ENCODE measurements around the gene HSP90B1. TPM values are rescaled to one million over a fixed set of nuclear protein-coding genes. Genes with fewer than 3 reads are reported as not detected.

HSP90B1 gene
- total and polyA plus RNA-seq, 9 of the 15 experiments (the other 6 are each of a cell fraction or from before 2014, with no cell fraction given): 196 to 719 (median 557) TPM

DNA sequence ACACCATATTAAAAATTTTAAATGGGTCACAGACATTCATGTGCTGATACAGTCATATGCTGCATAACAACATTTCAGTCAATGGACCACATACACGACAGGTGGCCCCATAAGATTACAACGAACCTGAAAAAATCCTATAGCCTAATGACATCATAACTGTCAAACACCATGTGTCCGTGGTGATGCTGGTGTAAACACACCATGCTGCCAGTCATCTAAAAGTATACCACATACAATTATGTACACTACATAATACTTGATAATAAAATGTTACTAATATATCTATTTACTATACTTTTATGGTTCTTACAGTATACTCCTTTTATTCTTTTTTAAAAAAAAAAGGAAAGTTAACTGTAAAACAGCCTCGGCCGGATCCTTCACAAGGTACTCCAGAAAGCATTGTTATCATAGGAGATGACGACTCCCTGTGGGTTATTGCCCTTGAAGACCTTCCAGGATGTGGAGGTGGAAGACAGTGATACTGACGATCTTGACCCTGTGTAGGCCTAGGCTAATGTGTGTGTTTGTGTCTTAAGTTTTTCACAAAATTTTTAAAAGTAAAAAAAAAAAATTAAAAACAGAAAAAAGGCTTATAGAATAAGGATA lies 30.5 kb downstream of the HSP90B1 start (continued):
- TF ChIP-seq, protein P1, sequence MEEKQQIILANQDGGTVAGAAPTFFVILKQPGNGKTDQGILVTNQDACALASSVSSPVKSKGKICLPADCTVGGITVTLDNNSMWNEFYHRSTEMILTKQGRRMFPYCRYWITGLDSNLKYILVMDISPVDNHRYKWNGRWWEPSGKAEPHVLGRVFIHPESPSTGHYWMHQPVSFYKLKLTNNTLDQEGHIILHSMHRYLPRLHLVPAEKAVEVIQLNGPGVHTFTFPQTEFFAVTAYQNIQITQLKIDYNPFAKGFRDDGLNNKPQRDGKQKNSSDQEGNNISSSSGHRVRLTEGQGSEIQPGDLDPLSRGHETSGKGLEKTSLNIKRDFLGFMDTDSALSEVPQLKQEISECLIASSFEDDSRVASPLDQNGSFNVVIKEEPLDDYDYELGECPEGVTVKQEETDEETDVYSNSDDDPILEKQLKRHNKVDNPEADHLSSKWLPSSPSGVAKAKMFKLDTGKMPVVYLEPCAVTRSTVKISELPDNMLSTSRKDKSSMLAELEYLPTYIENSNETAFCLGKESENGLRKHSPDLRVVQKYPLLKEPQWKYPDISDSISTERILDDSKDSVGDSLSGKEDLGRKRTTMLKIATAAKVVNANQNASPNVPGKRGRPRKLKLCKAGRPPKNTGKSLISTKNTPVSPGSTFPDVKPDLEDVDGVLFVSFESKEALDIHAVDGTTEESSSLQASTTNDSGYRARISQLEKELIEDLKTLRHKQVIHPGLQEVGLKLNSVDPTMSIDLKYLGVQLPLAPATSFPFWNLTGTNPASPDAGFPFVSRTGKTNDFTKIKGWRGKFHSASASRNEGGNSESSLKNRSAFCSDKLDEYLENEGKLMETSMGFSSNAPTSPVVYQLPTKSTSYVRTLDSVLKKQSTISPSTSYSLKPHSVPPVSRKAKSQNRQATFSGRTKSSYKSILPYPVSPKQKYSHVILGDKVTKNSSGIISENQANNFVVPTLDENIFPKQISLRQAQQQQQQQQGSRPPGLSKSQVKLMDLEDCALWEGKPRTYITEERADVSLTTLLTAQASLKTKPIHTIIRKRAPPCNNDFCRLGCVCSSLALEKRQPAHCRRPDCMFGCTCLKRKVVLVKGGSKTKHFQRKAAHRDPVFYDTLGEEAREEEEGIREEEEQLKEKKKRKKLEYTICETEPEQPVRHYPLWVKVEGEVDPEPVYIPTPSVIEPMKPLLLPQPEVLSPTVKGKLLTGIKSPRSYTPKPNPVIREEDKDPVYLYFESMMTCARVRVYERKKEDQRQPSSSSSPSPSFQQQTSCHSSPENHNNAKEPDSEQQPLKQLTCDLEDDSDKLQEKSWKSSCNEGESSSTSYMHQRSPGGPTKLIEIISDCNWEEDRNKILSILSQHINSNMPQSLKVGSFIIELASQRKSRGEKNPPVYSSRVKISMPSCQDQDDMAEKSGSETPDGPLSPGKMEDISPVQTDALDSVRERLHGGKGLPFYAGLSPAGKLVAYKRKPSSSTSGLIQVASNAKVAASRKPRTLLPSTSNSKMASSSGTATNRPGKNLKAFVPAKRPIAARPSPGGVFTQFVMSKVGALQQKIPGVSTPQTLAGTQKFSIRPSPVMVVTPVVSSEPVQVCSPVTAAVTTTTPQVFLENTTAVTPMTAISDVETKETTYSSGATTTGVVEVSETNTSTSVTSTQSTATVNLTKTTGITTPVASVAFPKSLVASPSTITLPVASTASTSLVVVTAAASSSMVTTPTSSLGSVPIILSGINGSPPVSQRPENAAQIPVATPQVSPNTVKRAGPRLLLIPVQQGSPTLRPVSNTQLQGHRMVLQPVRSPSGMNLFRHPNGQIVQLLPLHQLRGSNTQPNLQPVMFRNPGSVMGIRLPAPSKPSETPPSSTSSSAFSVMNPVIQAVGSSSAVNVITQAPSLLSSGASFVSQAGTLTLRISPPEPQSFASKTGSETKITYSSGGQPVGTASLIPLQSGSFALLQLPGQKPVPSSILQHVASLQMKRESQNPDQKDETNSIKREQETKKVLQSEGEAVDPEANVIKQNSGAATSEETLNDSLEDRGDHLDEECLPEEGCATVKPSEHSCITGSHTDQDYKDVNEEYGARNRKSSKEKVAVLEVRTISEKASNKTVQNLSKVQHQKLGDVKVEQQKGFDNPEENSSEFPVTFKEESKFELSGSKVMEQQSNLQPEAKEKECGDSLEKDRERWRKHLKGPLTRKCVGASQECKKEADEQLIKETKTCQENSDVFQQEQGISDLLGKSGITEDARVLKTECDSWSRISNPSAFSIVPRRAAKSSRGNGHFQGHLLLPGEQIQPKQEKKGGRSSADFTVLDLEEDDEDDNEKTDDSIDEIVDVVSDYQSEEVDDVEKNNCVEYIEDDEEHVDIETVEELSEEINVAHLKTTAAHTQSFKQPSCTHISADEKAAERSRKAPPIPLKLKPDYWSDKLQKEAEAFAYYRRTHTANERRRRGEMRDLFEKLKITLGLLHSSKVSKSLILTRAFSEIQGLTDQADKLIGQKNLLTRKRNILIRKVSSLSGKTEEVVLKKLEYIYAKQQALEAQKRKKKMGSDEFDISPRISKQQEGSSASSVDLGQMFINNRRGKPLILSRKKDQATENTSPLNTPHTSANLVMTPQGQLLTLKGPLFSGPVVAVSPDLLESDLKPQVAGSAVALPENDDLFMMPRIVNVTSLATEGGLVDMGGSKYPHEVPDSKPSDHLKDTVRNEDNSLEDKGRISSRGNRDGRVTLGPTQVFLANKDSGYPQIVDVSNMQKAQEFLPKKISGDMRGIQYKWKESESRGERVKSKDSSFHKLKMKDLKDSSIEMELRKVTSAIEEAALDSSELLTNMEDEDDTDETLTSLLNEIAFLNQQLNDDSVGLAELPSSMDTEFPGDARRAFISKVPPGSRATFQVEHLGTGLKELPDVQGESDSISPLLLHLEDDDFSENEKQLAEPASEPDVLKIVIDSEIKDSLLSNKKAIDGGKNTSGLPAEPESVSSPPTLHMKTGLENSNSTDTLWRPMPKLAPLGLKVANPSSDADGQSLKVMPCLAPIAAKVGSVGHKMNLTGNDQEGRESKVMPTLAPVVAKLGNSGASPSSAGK (IDR thresholded peaks at IDR 0.05): peak; percentile 36; the same call in 1 of the 2 replicates
- TF ChIP-seq RFX1 (IDR thresholded peaks at IDR 0.05) (peak; percentile 54), MEIS2 (IDR thresholded peaks at IDR 0.05; ENCODE audit: partially characterized antibody) (peak; percentile 65), FOXJ2 (tag; IDR thresholded peaks at IDR 0.05) (peak; percentile 53), MYC (IDR thresholded peaks at IDR 0.05; ENCODE audit: low read depth, low read length) (0 out of 2 replicates have a peak, but pooled peaks have one; percentile 39), MYC (CRISPR knock-in tag; IDR thresholded peaks at IDR 0.05; ENCODE audit: borderline replicate concordance, low read depth) (no peak), SMARCA4 (IDR thresholded peaks at IDR 0.05) (0 out of 2 replicates have a peak, but pooled peaks have one; percentile 43), ARID1B (IDR thresholded peaks at IDR 0.05) (peak; percentile 76), OTX1 (CRISPR knock-in tag; IDR thresholded peaks at IDR 0.05) (no peak), ZEB2 (IDR thresholded peaks at IDR 0.05) (peak; percentile 30; the same call in 1 of the 2 replicates)
- TF ChIP-seq, protein P2, sequence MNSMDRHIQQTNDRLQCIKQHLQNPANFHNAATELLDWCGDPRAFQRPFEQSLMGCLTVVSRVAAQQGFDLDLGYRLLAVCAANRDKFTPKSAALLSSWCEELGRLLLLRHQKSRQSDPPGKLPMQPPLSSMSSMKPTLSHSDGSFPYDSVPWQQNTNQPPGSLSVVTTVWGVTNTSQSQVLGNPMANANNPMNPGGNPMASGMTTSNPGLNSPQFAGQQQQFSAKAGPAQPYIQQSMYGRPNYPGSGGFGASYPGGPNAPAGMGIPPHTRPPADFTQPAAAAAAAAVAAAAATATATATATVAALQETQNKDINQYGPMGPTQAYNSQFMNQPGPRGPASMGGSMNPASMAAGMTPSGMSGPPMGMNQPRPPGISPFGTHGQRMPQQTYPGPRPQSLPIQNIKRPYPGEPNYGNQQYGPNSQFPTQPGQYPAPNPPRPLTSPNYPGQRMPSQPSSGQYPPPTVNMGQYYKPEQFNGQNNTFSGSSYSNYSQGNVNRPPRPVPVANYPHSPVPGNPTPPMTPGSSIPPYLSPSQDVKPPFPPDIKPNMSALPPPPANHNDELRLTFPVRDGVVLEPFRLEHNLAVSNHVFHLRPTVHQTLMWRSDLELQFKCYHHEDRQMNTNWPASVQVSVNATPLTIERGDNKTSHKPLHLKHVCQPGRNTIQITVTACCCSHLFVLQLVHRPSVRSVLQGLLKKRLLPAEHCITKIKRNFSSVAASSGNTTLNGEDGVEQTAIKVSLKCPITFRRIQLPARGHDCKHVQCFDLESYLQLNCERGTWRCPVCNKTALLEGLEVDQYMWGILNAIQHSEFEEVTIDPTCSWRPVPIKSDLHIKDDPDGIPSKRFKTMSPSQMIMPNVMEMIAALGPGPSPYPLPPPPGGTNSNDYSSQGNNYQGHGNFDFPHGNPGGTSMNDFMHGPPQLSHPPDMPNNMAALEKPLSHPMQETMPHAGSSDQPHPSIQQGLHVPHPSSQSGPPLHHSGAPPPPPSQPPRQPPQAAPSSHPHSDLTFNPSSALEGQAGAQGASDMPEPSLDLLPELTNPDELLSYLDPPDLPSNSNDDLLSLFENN (IDR thresholded peaks at IDR 0.05; ENCODE audit: low read depth in 2 of 2, low read length in 2 of 2): 0 out of 4 replicates have a peak, but pooled peaks of 1 of the 2 experiments have one; percentile 29
- TF ChIP-seq, protein P3, sequence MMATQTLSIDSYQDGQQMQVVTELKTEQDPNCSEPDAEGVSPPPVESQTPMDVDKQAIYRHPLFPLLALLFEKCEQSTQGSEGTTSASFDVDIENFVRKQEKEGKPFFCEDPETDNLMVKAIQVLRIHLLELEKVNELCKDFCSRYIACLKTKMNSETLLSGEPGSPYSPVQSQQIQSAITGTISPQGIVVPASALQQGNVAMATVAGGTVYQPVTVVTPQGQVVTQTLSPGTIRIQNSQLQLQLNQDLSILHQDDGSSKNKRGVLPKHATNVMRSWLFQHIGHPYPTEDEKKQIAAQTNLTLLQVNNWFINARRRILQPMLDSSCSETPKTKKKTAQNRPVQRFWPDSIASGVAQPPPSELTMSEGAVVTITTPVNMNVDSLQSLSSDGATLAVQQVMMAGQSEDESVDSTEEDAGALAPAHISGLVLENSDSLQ (IDR thresholded peaks at IDR 0.05): peak; percentile 83

Data from K562 (cell line).